HG02943 (cell line): ENCODE results near the gene INKA2.

Experiments used
- ATAC-seq: cut with Tn5 transposase; IDR thresholded peaks from one replicate; pipeline ENCODE4 v1.9.1; 2021; ENCODE audit warnings: mild to moderate bottlenecking, low read depth, moderate library complexity; ENCODE audit not compliant: unreplicated experiment

The INKA2 gene

GRCh38 chr1:111734426-111734825 is 4.8 kb downstream of the INKA2 start:
- ATAC-seq, result no peak

GRCh38 chr1:111733992-111734341 is 5.2 kb downstream of the INKA2 start:
- no peak for ATAC-seq

GRCh38 chr1:111733183-111733991 is 5.8 kb downstream of the INKA2 start:
- ATAC-seq, result no peak

- ATAC-seq, result no peak
Observed at GRCh38 chr1:111732718-111733117, 6.5 kb downstream of the INKA2 start.

- ATAC-seq, result no peak
Observed at GRCh38 chr1:111731956-111732355, 7.2 kb downstream of the INKA2 start.

GRCh38 chr1:111730706-111731105 is 8.5 kb downstream of the INKA2 start:
- no peak for ATAC-seq

- no peak for ATAC-seq
Observed at GRCh38 chr1:111729946-111730681, 9.1 kb downstream of the INKA2 start.

- ATAC-seq, result no peak
Observed at GRCh38 chr1:111729271-111729921, 9.8 kb downstream of the INKA2 start.

GRCh38 chr1:111727056-111727455 is 12.1 kb downstream of the INKA2 start:
- no peak for ATAC-seq

- ATAC-seq, result no peak
Observed at GRCh38 chr1:111725192-111725591, 14.0 kb downstream of the INKA2 start.

GRCh38 chr1:111723871-111724270 is 15.3 kb downstream of the INKA2 start:
- ATAC-seq, result no peak

GRCh38 chr1:111723091-111723806 is 15.9 kb downstream of the INKA2 start:
- no peak for ATAC-seq

GRCh38 chr1:111720977-111721786 is 18.0 kb downstream of the INKA2 start:
- ATAC-seq, result no peak

- ATAC-seq, result no peak
Observed at GRCh38 chr1:111720274-111720976, 18.8 kb downstream of the INKA2 start.

GRCh38 chr1:111719674-111720132 is 19.5 kb downstream of the INKA2 start:
- no peak for ATAC-seq

- no peak for ATAC-seq
Observed at GRCh38 chr1:111719135-111719534, 20.1 kb downstream of the INKA2 start.

- ATAC-seq, result no peak
Observed at GRCh38 chr1:111717450-111717849, 21.7 kb downstream of the INKA2 start.

GRCh38 chr1:111716333-111716732 is 22.9 kb downstream of the INKA2 start:
- no peak for ATAC-seq

- no peak for ATAC-seq
Observed at GRCh38 chr1:111709986-111710385, 29.2 kb downstream of the INKA2 start.
